GF-D8 (cell line): ENCODE results near the gene MAGEB3.
"Not testable (repeated sequence)": the region's sequence is repeated elsewhere in the genome, so short reads cannot be mapped to it uniquely, and the experiment has no call there.

Experiments used
- DNase-seq: peaks from one replicate; lab custom pipeline; 2025; lab: John Stamatoyannopoulos, UW

The MAGEB3 gene

GRCh38 chrX:30230395-30230794, at the start of gene MAGEB3:
TSS of gene MAGEB3 (plus strand) at chrX:30230657. CDS start at chrX:30235925, 5,268 bp downstream.
- DNase-seq, result no peak

GRCh38 chrX:30181353-30181752, 49.1 kb upstream of the MAGEB3 start:
- DNase-seq, result no peak

- no peak for DNase-seq
These were observed 46.9 kb upstream of the MAGEB3 start for GRCh38 chrX:30183554-30183953.

- no peak for DNase-seq
These were observed 40.0 kb upstream of the MAGEB3 start for GRCh38 chrX:30190426-30190825.

GRCh38 chrX:30193910-30194309, 36.5 kb upstream of the MAGEB3 start:
- not testable (repeated sequence) for DNase-seq

- no peak for DNase-seq
These were observed 34.1 kb upstream of the MAGEB3 start for GRCh38 chrX:30196322-30196721.

GRCh38 chrX:30212172-30212571, 18.3 kb upstream of the MAGEB3 start:
- DNase-seq, result no peak

GRCh38 chrX:30215357-30215843, 15.1 kb upstream of the MAGEB3 start, which contains the start of gene MAGEB2:
TSS of gene MAGEB2 (plus strand) at chrX:30215563. CDS start at chrX:30218581, 3,018 bp downstream.
- no peak for DNase-seq

GRCh38 chrX:30217465-30217864, 13.0 kb upstream of the MAGEB3 start:
- no peak for DNase-seq

- DNase-seq, result no peak
These were observed 11.1 kb upstream of the MAGEB3 start for GRCh38 chrX:30219372-30219771.

- DNase-seq, result no peak
These were observed 9.8 kb upstream of the MAGEB3 start for GRCh38 chrX:30220661-30221060.

GRCh38 chrX:30224536-30224935, 5.9 kb upstream of the MAGEB3 start:
- no peak for DNase-seq

GRCh38 chrX:30228526-30228925, 1.9 kb upstream of the MAGEB3 start:
- no peak for DNase-seq

- DNase-seq, result no peak
These were observed 11.4 kb downstream of the MAGEB3 start, which contains the start of gene MAGEB4 for GRCh38 chrX:30241724-30242415. TSS of gene MAGEB4 (plus strand) at chrX:30242000. CDS start at chrX:30242136, 136 bp downstream.

GRCh38 chrX:30246769-30247489, 16.5 kb downstream of the MAGEB3 start, which contains the start of gene MAGEB1:
TSS of gene MAGEB1 (plus strand) at chrX:30247146. CDS start at chrX:30250494, 3,348 bp downstream.
- no peak for DNase-seq

GRCh38 chrX:30248854-30249253, 18.4 kb downstream of the MAGEB3 start:
- no peak for DNase-seq

GRCh38 chrX:30253257-30253656, 22.8 kb downstream of the MAGEB3 start:
- DNase-seq, result no peak

- no peak for DNase-seq
These were observed 29.5 kb downstream of the MAGEB3 start for GRCh38 chrX:30259927-30260326.

GRCh38 chrX:30261012-30261411, 30.6 kb downstream of the MAGEB3 start:
- DNase-seq, result no peak

- no peak for DNase-seq
These were observed 32.3 kb downstream of the MAGEB3 start for GRCh38 chrX:30262763-30263162.

- no peak for DNase-seq
These were observed 40.2 kb downstream of the MAGEB3 start for GRCh38 chrX:30270639-30271038.

GRCh38 chrX:30275498-30275897, 45.0 kb downstream of the MAGEB3 start:
- DNase-seq, result no peak

GRCh38 chrX:30278365-30278764, 47.9 kb downstream of the MAGEB3 start:
- no peak for DNase-seq
